Measurements from ENCODE around the gene CCDC61.

CCDC61 gene

GRCh38 chr19:45994998-45995714 lies at the start of gene CCDC61:
Gene CCDC61 (plus strand): TSS chr19:45995467. CDS start chr19:46003019, 7,552 bp downstream.
- peak; percentile 99 for DNase-seq (ENCODE audit: low read depth, low spot score)

- peak; percentile 84 for DNase-seq (ENCODE audit: low read depth, low spot score)
Measured at GRCh38 chr19:45947926-45948325, 47.3 kb upstream of the CCDC61 start.

DNA sequence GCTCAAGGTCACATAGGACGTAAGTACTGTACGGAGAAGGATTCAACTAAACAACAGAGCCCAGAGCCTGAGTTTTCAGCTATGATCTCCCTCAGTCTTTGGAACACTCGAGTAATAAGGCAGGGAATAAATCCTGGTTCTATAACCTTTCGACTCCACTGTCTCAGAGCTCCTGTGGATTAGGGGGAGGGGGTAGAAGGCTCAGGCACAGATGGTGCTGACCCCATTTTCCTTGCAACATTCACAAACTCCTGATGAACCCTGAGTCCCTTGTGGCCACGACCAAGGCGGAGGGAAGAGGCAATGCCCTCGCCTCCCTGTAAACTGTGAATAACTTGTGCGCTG lies 43.0 kb upstream of the CCDC61 start:
- DNase-seq (ENCODE audit: low read depth, low spot score) = no peak

- peak; percentile 70 for DNase-seq (ENCODE audit: low read depth, low spot score)
Measured at GRCh38 chr19:45952686-45953505, 42.4 kb upstream of the CCDC61 start.

DNA sequence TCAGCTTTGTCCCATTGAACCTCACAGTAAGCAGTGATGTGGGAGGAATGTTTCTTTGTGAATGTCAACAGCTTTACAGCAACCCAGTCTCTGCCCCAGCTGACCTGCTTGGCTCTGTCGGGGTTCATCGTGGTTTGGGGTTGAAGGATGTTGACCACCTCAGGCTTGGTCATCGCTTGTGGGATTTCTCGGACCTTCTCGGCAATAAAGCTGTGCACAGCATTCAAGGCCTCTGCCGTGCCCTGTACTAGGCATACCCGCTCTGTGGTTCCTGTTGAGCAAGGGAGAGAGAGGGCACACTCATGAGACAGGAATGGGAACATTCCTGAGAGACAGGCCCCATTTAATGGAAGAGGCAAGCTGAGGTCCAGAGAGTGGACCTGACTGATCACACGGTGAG lies 41.6 kb upstream of the CCDC61 start:
- peak; percentile 57 for DNase-seq (ENCODE audit: low read depth, low spot score)

GRCh38 chr19:45954156-45954555 lies 41.1 kb upstream of the CCDC61 start:
- peak; percentile 78 for DNase-seq (ENCODE audit: low read depth, low spot score)

DNA sequence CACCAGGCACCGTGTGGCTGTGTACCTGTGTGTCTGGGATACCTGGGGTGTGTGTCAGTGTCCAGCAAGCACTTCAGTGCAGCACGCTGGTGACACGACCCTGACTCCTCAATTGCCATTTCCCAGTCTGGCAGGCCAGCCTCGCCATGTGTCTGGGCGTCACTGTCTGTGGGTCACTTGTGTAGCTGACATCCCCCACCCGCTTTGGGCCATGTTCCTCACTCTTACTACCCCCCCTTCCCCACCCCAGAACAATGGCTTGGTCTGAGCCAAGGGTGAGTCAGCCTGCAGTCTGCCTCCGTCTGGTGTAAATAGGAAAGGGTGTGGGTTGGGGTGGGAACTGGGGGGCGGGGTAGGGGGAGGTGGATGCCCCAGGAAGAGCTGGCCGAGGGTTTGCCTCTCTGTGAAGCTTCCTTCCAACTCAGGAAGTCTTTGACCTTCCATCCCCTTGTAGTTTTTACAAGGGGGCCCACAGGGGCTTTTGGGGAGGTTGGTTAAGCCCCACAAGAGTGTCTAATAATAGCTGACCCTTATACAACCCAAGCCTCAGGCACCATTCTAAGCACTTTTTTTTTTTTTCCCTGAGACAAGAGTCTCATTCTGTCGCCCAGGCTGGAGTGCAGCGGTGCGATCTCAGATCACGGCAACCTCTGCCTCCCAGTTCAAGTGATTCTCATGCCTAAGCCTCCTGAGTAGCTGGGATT lies 39.2 kb upstream of the CCDC61 start:
- peak; percentile 93 for DNase-seq (ENCODE audit: low read depth, low spot score)

GRCh38 chr19:45958320-45958719 lies 36.9 kb upstream of the CCDC61 start:
- DNase-seq (ENCODE audit: low read depth, low spot score) = no peak

- DNase-seq (ENCODE audit: low read depth, low spot score) = peak; percentile 85
Measured at GRCh38 chr19:45958769-45959516, 36.3 kb upstream of the CCDC61 start.

GRCh38 chr19:45959517-45960025 lies 35.7 kb upstream of the CCDC61 start:
- DNase-seq (ENCODE audit: low read depth, low spot score) = no peak

DNA sequence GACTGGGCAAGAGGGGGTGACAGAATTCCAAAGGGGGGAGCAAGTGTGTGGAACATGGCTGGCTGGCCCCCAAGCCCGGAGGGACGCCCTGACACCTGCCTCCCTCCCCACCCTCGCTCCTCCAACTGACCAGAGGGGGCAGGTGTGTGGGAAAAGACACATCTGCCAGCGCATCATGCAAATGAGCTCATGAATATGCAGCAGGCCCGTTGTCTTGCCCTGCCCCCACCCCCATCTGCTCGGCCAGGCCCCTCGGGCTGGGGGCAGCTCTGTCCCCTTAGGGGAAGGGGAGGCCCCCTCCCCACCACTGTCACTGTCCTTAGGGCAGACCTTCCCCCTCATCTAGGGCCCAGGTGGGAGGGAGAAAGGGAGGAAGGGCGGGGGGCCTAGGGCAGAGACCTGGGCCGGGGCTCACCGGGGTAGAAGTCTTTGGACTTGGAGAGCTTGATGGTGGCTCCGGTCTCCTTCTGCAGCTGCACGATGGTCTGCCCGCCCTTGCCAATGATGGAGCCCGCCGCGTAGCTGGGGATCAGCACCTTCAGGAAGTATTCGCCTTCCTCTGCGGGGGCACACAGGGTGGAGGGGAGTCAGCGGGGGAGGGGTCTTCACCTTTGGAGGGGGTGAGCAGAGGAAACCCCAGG lies 34.6 kb upstream of the CCDC61 start:
- DNase-seq (ENCODE audit: low read depth, low spot score) = peak; percentile 23

GRCh38 chr19:45962021-45962420 lies 33.2 kb upstream of the CCDC61 start:
- DNase-seq (ENCODE audit: low read depth, low spot score) = no peak

- DNase-seq (ENCODE audit: low read depth, low spot score) = no peak
Measured at GRCh38 chr19:45967246-45967645, 28.0 kb upstream of the CCDC61 start.

DNA sequence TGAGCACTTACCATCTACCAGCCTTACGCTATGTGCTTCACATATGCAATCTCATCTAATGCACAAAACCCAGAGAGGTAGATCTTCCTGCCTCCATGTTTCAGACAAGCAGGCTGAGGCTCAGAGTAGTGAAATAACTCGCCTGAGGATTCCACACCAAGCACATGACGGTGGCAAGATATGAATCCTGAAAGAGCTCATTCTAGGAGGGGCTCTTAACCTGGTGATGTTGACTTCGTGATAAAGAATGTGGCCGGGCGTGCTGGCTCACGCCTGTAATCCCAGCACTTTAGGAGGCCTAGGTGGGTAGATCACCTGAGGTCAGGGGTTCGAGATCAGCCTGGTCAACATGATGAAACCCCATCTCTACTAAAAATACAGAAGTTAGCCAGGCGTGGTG lies 26.6 kb upstream of the CCDC61 start:
- no peak for DNase-seq (ENCODE audit: low read depth, low spot score)

DNA sequence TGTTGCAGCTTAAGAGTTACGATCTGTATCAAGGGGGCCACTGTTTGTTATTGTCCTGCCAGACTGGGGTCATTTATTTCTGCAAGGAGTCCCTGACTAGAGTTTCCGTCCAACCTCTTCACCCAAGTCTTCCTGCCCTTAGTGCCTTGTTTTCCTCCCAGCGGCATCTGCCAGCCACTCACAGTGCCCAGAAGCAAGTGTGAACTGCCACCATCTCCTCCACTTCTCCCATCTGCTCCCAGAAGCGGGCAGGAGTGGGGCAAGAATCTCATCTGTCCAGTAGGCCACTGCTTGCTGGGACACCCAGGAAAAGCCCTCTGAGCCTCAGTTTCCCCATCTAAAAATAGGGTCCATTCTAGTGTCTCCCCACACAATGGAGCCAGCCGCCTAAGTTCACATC lies 25.6 kb upstream of the CCDC61 start:
- no peak for DNase-seq (ENCODE audit: low read depth, low spot score)

- DNase-seq (ENCODE audit: low read depth, low spot score) = no peak
Measured at GRCh38 chr19:45971260-45971902, 23.9 kb upstream of the CCDC61 start.

DNA sequence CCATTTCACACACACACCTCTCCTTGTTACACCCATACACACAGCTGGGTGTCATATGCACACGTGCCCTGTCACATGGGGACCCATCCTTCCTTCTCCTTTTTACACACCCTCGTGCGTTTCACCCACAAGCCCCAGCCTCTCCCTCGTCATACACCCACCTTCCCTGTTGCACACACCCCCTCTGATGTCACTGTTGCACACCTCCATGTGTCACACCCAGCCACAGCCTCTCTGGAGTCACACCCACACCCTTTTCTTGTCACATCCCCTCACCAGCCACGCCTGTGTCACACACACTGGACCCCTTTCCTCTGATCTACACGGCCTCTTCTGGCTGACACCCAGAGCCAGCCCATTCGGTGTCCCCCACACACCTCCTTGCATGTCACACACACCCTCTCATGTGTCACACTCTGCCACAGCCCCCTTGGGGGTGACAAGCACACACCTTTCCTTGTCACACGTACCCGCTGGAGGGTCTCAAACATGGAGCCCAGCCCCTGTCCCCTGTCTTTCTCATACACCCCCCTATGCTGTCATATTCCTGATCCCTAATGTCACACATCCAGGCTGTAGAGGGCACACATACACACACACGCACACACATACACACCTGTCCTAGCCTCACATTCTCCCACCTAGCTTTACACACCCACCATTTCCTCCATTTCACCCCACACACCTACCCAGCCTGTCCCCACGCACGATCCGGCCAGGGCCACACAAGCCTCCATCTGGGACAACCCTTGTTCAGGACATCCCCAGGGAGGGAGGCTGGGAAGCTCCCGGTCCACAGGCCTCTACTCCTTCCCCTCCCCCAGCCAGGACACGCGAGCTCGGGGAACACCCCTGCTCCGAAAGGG lies 23.0 kb upstream of the CCDC61 start:
- DNase-seq (ENCODE audit: low read depth, low spot score) = peak; percentile 23

- DNase-seq (ENCODE audit: low read depth, low spot score) = peak; percentile 27
Measured at GRCh38 chr19:45972947-45973540, 22.2 kb upstream of the CCDC61 start.
